ENCODE measurements around the gene DYSF. TPM values are rescaled to one million over a fixed set of nuclear protein-coding genes. Genes with fewer than 3 reads are reported as not detected.

The DYSF gene
- total RNA-seq, 1 donor from 2014 or later: 72.0 TPM

DNA sequence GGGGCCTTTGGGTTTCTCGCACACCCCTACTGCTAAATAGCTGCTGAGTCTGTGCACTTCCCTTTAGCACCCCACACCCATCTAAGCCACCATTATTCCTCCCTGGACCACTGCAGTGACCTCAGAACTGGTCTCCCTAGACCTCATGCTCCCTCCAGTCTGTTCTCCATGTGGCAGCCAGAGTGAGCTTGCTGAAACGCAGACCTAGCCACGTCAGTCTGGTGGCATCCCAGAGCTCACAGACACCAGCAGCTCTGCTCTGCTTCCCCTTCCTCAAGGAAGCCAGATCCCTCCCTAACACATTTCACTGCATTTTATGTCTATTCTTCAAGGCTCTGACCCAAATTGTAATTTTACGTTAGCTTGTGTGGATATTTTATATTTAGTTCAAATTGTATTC is 144.4 kb downstream of the DYSF start:
- Mint-ChIP-seq H3K4me3 (ENCODE audit: unreplicated experiment) (no peak overlapping the region), H3K9me3 (ENCODE audit: unreplicated experiment) (no peaks in the 10 kb centered on the region), H3K4me1 (ENCODE audit: unreplicated experiment) (peaks cover 9% of the 10 kb centered on the region), H3K27ac (ENCODE audit: unreplicated experiment) (no peak overlapping the region), H3K27me3 (ENCODE audit: unreplicated experiment) (no peaks in the 10 kb centered on the region), H3K36me3 (ENCODE audit: unreplicated experiment) (peaks cover 9% of the 10 kb centered on the region)
- TF ChIP-seq, protein P1, sequence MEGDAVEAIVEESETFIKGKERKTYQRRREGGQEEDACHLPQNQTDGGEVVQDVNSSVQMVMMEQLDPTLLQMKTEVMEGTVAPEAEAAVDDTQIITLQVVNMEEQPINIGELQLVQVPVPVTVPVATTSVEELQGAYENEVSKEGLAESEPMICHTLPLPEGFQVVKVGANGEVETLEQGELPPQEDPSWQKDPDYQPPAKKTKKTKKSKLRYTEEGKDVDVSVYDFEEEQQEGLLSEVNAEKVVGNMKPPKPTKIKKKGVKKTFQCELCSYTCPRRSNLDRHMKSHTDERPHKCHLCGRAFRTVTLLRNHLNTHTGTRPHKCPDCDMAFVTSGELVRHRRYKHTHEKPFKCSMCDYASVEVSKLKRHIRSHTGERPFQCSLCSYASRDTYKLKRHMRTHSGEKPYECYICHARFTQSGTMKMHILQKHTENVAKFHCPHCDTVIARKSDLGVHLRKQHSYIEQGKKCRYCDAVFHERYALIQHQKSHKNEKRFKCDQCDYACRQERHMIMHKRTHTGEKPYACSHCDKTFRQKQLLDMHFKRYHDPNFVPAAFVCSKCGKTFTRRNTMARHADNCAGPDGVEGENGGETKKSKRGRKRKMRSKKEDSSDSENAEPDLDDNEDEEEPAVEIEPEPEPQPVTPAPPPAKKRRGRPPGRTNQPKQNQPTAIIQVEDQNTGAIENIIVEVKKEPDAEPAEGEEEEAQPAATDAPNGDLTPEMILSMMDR (IDR thresholded peaks at IDR 0.05): no peak
- DNase-seq (ENCODE audit: extremely low spot score, unreplicated experiment): no peak

DNA sequence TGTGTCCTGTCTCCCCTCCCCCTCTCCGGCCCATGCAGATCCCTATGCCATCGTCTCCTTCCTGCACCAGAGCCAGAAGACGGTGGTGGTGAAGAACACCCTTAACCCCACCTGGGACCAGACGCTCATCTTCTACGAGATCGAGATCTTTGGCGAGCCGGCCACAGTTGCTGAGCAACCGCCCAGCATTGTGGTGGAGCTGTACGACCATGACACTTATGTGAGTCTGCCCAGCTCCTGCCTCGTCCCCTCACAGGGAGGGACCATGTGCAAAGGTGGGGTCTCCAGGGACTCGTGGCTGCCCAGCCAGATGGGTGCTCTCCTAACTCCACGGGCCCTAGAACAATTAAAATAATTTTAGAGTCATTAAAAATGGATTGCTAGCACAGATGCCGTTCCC is 145.2 kb downstream of the DYSF start:
- DNase-seq (ENCODE audit: extremely low spot score, unreplicated experiment): no peak
- H3K36me3 Mint-ChIP-seq (ENCODE audit: unreplicated experiment): peaks cover 9% of the 10 kb centered on the region
- no peaks in the 10 kb centered on the region for H3K9me3 Mint-ChIP-seq (ENCODE audit: unreplicated experiment)
- H3K4me1 Mint-ChIP-seq (ENCODE audit: unreplicated experiment): peaks cover 5% of the 10 kb centered on the region
- TF ChIP-seq, protein P1 (IDR thresholded peaks at IDR 0.05): no peak
- H3K27me3 Mint-ChIP-seq (ENCODE audit: unreplicated experiment): no peaks in the 10 kb centered on the region
- H3K4me3 Mint-ChIP-seq (ENCODE audit: unreplicated experiment): no peak overlapping the region
- H3K27ac Mint-ChIP-seq (ENCODE audit: unreplicated experiment): no peak overlapping the region

DNA sequence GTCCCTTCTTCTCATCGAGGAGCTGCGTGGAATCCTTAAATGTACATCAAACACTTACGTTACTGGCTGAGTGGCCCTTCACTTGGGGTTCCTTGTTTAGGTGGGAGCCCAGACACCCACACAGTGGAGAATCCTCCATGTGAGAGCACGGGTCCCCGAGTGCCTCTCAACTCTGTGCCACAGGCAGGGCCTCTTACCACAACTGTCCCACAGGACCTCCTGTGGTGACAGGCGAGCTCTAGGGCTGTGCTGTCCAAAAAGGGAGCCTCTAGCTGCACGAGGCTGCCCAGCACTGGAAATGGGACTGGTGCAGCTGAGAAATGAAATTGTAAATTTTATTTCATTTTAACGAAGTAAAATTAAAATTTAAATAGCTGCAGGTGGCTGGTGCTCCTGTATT is 145.7 kb downstream of the DYSF start:
- H3K4me3 Mint-ChIP-seq (ENCODE audit: unreplicated experiment): no peak overlapping the region
- peaks cover 5% of the 10 kb centered on the region for H3K4me1 Mint-ChIP-seq (ENCODE audit: unreplicated experiment)
- H3K27me3 Mint-ChIP-seq (ENCODE audit: unreplicated experiment): no peaks in the 10 kb centered on the region
- H3K36me3 Mint-ChIP-seq (ENCODE audit: unreplicated experiment): peaks cover 9% of the 10 kb centered on the region
- H3K27ac Mint-ChIP-seq (ENCODE audit: unreplicated experiment): no peak overlapping the region
- no peaks in the 10 kb centered on the region for H3K9me3 Mint-ChIP-seq (ENCODE audit: unreplicated experiment)
- DNase-seq (ENCODE audit: extremely low spot score, unreplicated experiment): no peak
- TF ChIP-seq, protein P1 (IDR thresholded peaks at IDR 0.05): no peak

DNA sequence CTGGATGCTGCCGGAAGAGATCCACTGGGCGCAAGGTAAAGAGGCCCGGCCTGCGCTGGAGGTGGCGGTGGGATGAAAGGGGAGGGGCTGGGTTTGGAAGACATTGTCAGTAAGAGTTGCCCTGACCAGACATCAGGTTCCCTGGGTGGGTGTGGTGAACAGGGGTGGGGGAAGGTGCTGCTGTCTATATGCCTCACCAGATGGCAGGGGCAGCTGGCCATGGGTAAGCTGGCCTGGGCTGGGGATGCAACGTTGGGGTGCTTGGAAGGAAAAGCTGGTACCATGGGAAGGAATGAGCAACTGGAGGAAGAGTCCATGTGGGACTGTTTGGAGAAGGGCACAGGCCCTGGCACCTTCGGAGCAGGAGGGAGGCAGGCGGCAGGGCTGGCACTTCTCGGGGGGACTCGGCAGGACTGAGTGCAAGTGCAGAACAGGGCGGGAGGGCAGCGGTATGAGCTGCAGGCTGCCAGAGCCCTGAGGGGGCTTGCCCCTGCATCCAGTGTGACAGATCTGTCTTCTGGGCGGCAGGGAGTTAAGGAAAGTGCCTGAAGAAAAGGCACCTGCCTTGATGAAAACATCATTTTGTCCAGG is 146.4 kb downstream of the DYSF start:
- no peak overlapping the region for H3K27ac Mint-ChIP-seq (ENCODE audit: unreplicated experiment)

DNA sequence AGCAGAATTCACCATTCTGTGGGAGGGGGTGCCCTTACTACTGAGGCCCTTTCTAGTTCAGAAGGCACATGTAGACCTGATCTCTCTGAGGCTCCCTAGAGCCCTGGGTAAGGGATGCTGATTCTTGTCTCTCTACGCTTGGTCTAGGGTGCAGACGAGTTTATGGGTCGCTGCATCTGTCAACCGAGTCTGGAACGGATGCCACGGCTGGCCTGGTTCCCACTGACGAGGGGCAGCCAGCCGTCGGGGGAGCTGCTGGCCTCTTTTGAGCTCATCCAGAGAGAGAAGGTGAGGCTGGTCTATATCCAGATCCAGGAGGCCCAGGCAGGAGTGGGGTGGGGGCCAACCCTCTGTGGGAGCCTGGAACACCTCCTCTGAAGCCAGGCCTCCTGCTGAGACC is 147.2 kb downstream of the DYSF start:
- H3K4me1 Mint-ChIP-seq (ENCODE audit: unreplicated experiment): peaks cover 5% of the 10 kb centered on the region
- no peak overlapping the region for H3K4me3 Mint-ChIP-seq (ENCODE audit: unreplicated experiment)
- no peak overlapping the region for H3K27ac Mint-ChIP-seq (ENCODE audit: unreplicated experiment)
- TF ChIP-seq, protein P1 (IDR thresholded peaks at IDR 0.05): no peak
- H3K27me3 Mint-ChIP-seq (ENCODE audit: unreplicated experiment): no peaks in the 10 kb centered on the region
- no peaks in the 10 kb centered on the region for H3K9me3 Mint-ChIP-seq (ENCODE audit: unreplicated experiment)
- peaks cover 5% of the 10 kb centered on the region for H3K36me3 Mint-ChIP-seq (ENCODE audit: unreplicated experiment)
- no peak for DNase-seq (ENCODE audit: extremely low spot score, unreplicated experiment)

More for the DNA sequence above, 146.4 kb downstream of the DYSF start:
- Mint-ChIP-seq H3K36me3 (ENCODE audit: unreplicated experiment) (peaks cover 6% of the 10 kb centered on the region), H3K4me3 (ENCODE audit: unreplicated experiment) (no peak overlapping the region), H3K4me1 (ENCODE audit: unreplicated experiment) (peaks cover 5% of the 10 kb centered on the region), H3K9me3 (ENCODE audit: unreplicated experiment) (no peaks in the 10 kb centered on the region), H3K27me3 (ENCODE audit: unreplicated experiment) (no peaks in the 10 kb centered on the region)
- TF ChIP-seq, protein P1 (IDR thresholded peaks at IDR 0.05): no peak
- DNase-seq (ENCODE audit: extremely low spot score, unreplicated experiment): no peak

Data from osteocyte (in vitro differentiated cells).